Hindlimb muscle (tissue), 1 donor: Measurements from ENCODE around the gene KRTAP1-1. TPM values are rescaled to one million over a fixed set of nuclear protein-coding genes. Genes with fewer than 3 reads are reported as not detected.
A peak's percentile ranks its signal among the peaks of the same experiment; 100 is the strongest.
"Not testable (repeated sequence)": the region's sequence is repeated elsewhere in the genome, so short reads cannot be mapped to it uniquely, and the experiment has no call there.

Source experiments
- DNase-seq: peaks from one replicate; pipeline ENCODE4 v3.0.0-alpha.2; 2013
- polyA plus RNA-seq: library from polyadenylated mRNA; unstranded; fragments of 120-200 nt; gene quantifications from one replicate; pipeline ENCODE4 v1.2.1, GENCODE V29; 2013; ENCODE audit not compliant: insufficient read length

KRTAP1-1 gene, protein sequence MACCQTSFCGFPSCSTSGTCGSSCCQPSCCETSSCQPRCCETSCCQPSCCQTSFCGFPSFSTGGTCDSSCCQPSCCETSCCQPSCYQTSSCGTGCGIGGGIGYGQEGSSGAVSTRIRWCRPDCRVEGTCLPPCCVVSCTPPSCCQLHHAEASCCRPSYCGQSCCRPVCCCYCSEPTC
- not detected for polyA plus RNA-seq

DNA sequence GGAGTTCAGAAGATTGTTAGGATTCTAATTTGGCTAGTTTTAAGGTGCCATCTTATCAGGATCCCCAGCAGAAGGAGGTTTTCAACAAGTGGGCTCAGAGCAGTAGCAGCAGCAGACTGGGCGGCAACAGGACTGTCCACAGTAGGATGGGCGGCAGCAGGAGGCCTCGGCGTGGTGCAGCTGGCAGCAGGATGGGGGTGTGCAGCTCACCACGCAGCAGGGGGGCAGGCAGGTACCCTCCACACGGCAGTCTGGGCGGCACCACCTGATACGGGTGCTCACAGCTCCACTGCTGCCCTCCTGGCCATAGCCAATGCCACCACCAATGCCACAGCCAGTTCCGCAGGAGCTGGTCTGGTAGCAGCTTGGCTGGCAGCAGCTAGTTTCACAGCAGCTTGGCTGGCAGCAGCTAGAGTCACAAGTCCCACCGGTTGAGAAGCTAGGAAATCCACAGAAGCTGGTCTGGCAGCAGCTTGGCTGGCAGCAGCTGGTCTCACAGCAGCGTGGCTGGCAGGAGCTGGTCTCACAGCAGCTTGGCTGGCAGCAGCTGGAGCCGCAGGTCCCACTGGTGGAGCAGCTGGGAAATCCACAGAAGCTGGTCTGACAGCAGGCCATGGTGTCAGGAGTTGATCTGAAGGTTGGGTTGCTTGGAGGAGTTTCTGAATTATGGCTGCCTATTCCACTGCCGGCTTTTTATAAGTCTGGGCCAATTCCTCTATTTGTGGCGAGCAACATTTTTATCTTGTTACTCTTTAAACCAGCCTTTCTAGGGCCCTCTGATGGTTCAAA lies at the start of gene KRTAP1-1:
Gene KRTAP1-1 (minus strand): TSS at position 668 of the 789 bp plus-strand sequence. CDS start 53 bp downstream, at position 615.
- DNase-seq, result peak; percentile 6

DNA sequence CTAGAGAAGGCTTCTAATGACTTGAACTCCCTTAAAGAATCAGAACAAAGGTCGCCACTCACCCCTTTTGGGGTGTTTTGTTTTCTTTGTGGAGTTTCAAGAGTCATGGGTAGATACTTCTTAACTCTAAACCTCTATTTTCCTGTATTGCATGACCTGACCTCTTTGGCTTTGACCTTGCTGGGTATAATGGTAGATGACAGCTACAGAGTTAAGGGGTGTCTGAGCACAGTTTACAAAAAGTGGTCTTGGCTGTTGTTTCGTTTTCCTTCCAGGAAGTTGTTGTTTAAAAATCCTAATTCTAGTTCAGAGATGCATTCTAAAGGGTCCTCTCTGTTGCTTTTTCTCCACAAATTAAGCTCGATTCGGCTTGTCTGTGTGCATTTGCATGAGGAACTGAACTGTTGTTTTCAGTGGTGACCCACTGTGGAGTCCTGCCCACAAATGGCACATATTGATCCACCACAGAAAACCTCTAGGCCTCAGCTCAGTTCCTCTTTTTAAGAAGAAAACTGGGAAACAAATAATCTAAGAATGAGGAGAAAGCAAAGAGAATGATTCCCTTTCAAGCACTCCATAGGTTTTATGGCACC lies 47.6 kb upstream of the KRTAP1-1 start:
- DNase-seq, result not testable (repeated sequence)

DNA sequence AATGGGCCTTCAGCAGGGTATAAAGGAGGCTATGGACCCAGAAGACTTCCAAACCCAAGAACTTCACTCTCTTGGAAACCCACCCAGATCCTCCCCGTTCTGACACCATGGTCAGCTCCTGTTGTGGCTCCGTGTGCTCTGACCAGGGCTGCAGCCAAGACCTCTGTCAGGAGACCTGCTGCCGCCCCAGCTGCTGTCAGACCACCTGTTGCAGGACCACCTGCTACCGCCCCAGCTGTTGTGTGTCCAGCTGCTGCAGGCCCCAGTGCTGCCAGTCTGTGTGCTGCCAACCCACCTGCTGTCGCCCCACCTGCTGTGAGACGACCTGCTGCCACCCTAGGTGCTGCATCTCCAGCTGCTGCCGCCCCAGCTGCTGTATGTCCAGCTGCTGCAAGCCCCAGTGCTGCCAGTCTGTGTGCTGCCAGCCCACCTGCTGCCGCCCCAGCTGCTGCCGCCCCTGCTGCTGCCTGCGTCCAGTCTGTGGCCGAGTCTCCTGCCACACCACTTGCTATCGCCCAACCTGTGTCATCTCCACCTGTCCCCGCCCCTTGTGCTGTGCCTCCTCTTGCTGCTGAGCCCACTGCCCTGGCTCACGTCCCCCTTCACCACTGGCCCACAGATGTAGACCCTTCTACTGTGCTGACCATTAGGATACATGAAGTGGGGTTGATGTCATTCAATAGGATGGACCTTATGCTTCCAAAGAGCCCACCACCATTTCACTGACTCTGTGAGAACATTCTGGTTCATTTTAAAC lies 43.0 kb upstream of the KRTAP1-1 start, which contains the start of gene KRTAP4-7:
Gene KRTAP4-7 (plus strand): TSS at position 51 of the 757 bp plus-strand sequence. CDS start 57 bp downstream, at position 108.
- DNase-seq, result not testable (repeated sequence)

DNA sequence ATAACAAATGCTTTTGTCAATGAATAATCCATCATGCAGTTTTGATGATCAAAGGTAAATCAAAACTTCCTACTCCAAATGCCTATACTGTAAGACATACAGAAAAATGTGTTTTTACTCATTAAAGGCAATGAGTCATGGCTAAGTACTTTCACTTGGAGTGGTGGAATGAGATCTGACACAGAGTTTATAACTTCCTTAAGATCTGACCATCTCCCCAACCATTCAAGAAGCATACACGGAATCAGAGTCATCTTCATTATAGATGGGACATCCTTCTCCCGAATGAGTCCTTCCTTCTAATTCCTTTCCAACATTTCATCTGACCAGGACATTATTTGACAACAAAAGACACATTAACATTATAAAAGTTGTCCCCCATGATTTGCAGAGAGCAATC lies 42.2 kb upstream of the KRTAP1-1 start:
- DNase-seq, result not testable (repeated sequence)

DNA sequence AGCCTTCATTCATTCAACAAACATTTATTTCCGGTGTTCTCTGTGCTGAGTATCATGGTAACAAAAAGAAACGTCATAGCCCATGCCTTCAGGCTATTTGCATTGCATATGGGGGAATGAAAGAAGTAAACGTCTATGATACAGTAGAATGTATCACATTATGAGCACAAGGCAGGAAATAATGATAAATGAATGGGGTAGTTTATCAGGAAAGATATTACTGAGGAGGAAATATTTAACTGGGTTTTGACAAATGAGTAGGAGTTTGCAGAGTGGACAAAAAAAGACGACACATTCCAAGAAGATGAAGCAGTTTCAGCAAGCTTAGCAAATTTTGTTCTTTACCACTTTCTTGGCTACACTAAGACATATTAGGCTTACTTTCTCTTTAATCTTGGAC lies 41.4 kb upstream of the KRTAP1-1 start:
- no peak for DNase-seq

DNA sequence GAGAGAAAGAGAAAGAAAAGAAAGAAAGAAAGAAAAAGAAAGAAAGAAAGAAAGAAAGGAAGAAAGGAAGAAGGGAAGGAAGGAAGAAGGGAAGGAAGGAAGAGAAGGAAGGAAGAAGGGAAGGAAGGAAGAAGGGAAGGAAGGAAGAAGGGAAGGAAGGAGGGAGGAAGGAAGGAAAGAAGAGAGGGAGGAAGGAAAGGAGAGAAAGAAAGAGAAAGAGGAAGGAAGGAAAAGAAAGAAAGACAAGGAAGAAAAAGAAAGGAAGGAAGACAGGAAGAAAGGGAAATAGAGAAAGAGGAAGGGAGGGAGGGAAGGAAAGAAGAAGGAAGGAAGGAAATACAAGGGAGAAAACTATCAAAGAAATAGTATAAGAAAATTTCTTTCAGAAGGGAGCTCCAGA lies 35.5 kb upstream of the KRTAP1-1 start:
- DNase-seq, result no peak

DNA sequence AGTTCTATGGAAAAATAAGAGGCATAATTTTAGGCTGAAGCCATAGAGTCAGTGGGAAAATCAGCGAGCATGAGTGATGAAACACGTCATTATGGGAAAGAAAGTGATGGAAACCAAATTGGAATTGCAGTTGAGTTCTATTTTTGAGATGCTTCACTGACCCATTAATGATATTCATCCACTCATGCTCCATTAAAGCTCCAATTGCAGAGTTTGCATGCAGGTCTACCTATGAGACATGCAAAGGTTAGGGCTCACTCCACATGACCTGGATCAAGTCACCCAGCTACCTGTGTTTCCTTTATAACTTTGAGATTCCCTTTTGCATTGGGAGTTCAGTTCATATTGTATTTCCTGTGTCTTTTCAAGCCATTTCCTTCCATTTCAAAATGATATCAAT lies 32.4 kb upstream of the KRTAP1-1 start:
- DNase-seq, result no peak

DNA sequence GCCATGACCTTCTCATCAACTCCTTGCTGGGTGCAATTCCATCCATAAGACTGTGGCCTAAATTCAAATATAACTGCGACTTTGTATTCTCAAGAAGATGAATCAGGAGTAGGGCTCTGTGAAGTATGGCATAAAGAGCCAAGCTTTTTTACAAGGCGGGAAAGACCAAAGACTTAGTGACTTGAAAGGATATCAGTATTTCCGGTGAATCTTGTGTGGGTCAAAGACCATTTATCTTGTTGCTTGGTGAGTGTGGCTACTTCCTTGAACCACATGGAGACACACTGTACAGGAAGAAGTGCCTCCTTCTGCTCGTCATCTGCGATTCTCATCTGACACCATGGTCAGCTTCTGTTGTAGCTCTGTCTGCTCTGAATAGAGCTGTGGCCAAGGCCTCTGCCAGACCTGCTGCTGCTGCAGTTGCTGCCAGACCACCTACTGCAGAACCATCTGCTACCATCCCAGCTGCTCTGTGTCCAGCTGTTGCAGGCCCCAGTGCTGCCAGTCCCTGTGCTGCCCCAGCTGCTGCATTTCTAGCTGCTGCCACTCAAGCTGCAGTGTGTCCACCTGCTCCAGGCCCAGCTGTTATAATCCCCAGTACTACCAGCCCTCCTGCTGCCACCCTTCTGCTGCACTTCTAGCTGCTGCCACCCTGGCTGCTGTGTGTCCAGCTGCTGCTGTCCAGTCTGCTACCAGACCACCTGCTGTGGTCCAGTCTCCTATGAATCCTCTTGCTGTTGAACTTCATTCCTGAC lies 30.5 kb upstream of the KRTAP1-1 start:
- DNase-seq, result no peak

DNA sequence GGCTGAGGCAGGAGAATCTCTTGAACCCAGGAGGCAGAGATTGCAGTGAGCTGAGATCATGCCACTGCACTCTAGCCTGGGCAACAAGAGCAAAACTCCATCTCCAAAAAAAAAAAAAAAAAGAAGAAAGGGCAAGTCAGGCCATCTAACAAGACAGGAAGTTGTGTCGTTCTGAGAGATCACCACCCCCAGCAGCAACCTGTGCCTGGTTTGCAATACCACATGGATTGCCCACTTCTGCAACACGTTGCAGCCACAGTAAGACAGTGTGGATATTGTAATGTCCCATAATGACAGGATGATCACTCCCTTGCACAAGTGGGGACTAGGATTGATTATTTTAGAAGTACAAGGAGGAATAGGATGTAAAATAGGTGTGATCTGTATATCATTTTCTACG lies 27.8 kb upstream of the KRTAP1-1 start:
- DNase-seq, result no peak

DNA sequence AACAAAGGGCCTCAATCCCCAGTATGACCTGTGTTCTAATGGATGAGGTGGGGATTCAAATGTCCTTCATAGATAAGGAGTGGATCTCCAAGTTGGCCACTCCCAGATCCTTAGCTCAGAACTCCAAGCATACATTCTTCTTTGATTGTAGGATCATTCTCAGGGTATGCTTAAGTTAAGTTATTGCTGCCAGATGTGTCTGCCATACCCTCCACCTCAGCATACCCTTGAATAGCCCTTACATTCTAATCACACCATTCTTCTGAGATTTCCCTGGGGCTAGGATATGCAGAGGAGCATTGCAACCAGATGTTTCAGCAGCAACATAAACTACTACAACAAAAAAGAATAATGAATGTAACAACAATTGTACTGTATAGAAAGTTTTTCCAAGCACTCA lies 26.0 kb upstream of the KRTAP1-1 start:
- no peak for DNase-seq

DNA sequence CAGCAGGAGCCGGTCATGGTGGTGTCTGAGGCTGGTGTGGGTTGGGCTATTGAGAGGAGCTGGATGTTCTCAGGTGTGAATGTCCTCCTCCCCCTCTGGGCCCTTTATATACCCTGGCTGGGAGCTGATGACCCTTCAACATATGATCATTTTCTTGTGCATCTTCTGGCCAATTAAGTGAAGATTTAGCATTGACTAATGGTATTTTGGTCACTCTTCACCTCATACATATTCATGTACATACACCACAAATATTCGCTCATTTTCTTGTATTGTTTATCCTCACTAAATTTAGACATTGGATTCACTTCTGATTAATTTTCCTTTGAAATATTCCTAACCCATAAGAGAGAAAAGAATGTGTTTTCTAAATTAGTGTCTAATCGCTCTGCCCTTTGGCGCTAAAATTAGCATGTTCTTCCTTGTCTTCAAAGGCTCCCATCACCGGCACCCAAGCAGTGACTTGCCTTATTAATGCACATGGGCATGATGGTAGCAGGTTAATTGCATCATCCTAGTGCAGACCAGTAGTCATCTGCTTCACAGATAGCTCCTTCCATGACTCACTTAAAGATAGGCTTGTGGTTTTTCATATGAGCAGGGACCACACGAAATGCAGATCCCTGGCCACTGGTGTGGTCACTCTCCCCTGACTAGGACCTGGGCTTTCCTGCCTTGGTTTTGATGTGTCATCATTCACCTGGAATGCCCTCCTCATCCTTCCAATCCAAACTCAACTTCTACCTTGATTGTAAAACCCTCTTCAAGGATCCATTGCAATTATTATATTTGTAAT lies 24.8 kb upstream of the KRTAP1-1 start, which contains the start of gene KRTAP2-4:
Gene KRTAP2-4 (minus strand): TSS at position 51 of the 796 bp plus-strand sequence. CDS start 34 bp downstream, at position 17.
- DNase-seq, result no peak

DNA sequence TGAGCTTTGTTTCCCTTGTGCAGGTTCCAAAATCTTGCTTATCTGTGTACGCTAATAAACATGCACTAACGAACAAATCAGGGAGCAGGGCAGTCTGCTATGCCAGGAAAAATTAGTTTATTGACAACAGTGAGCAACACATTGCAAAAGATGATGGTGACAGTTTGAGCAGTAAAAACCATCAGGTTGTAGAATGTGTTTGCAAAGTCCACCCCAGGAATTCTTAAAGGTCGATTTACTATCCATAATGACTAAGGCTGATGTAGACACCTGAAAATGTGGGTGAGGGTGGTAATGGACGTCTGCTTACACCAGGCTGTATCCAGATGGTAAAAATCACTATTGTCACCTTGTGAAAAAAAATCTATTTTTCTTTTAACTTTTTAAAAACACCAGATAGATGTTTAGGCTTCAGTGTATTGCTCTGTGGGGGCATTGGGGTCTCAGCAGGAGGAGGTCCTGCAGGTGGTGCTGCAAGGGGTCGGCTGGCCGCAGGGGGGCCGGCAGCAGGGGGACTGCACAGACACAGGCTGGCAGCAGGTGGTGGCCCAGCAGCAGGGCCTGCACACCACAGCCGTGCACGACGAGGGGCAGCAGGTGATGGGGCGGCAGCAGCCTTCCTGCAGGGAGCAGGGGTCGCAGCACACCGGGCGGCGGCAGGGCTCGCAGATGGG lies 23.9 kb upstream of the KRTAP1-1 start:
- not testable (repeated sequence) for DNase-seq

DNA sequence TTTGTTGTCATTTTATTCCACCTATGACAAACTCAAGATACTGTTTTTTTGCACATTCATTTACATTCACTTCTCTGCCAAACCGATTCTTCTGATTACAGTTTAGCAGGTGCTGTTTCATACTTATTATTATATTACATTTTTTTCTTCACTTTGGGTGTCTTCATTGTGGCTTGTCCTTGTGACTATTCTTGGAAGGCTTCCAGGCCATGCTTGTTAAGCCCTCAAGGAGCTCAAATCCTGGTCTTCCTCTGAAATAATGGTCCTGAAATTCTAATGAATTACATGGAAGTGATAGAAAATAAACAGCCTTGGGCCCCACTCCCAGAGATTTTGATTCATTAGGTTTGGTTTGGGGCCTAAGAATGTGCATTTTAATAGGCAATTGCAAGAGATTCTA lies 23.1 kb upstream of the KRTAP1-1 start:
- DNase-seq, result no peak

DNA sequence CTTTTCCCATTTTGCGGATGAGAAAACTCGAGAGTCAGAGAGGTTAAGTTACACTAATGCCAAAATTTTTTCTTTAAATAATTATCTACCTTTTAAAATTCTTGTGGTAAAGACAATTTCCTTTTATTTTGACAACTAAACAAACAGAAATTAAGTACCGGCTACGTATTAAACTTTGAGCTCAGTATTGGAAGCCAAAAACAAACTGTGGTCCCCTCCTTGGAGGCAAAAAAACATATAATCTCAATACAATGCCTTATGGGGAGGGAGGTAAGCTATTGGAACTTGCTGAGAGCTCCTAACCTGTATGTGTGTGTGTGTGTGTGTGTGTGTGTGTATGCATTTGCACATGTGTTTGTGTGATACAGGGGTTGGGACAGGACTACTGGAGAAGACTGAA lies 22.2 kb upstream of the KRTAP1-1 start:
- DNase-seq, result no peak

DNA sequence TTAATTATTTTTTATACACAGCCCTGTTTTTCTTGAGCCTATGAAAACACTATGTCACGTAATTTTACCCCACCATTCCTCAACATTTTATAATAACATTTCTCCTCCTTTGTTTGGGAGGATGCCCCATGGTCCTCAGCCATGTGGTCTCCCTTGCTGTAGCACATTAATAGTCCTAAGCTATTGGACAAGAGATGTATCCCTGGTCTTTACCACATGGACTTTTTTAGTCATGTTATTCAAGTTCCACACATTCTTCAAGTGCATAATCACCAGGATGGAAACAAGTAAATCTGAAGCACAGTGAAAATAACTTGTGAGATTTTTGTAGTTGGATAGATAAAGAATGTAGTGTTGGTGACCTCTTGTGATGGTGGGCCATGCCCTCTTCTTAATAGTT lies 20.7 kb upstream of the KRTAP1-1 start:
- no peak for DNase-seq

DNA sequence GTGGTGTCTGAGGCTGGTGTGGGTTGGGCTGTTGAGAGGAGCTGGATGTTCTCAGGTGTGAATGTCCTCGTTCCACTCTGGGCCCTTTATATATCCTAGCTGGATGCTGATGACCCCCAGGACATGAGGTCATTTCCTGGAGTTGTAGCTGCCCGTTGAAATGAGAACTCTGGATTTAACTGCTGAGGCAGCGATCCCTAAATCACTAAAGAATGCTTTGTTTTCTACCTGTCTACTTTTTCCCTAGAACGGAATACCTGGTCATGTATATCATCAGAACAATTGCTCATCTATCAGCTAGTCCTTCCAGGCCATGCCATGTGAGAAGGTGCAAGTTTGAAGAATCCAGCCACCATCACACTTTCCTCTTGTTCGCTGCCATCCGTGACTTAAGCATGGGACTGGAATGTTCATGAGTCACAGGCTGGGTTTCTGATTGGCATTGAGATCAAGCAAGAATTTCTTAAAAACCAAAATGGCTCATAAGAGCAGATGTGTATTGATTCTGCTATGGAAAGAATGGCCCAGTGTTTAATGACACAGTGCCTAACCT lies 18.9 kb upstream of the KRTAP1-1 start, which contains the start of gene KRTAP2-3:
Gene KRTAP2-3 (minus strand): TSS at position 63 of the 553 bp plus-strand sequence. CDS start 64 bp downstream, outside the sequence.
- DNase-seq, result no peak

DNA sequence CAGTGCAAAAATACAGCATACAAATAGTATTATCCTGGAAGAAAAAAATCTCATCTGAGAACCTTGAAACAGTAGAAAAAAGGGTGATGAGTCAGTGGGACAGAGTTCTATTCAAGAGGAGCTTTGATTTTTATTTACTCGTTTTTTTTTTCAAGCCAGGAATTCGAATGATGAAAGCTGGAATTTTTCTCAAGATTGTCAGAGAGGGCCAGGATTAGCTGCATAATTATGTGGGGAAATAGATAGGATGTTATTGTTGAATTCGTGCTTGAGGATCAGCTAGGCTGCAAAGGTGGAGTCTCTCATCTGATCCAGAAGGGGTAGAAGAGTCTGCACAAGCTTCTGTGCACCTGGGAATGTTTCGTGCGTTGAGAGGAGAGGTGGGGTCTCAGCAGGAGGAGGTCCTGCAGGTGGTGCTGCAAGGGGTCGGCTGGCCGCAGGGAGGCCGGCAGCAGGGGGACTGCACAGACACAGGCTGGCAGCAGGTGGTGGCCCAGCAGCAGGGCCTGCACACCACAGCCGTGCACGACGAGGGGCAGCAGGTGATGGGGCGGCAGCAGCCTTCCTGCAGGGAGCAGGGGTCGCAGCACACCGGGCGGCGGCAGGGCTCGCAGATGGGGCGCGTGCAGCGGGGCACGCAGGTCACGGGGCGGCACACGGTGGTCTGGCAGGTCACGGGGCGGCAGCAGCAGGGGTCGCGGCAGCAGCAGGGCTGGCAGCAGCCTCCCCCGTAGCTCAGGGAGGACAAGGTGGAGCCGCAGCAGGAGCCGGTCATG lies 18.2 kb upstream of the KRTAP1-1 start:
- DNase-seq, result not testable (repeated sequence)

DNA sequence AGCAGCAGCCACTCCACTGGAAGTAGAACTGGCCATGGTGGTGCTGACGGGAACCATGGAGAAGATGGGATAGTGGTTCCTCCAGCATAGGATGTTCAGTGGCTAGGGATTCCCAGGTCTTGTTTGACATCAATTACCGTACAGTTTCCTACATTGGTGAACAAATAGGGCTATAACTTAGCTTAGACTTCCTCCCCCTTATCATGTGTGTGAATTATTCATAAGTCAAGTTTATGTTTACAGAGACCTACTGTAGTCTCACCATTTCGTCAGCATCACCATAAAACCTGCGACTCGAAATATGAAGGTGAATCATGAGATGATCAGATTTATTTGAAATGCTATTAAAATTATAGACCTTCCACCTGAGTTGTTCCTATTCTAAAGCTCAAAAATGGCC lies 17.5 kb upstream of the KRTAP1-1 start:
- no peak for DNase-seq

DNA sequence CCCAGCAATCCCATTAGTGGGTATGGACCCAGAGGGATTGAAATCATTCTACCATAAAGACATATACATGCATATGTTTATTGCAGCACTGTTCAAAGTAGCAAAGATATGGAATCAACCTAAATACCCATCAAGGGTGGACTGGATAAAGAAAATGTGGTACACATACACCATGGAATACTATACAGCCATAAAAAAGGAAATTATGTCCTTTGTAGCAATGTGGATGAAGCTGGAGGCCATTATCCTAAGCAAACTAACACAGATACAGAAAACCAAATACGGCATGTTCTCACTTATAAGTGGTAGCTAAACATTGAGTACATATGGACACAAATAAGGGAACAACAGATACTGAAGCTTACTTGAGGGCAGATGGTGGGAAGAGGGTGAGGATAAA lies 16.3 kb upstream of the KRTAP1-1 start:
- DNase-seq, result no peak
